GM12892 (cell line): ENCODE results near the gene ESF1.

Experiments used
- POLR2A ChIP-seq: IDR thresholded peaks from 2 replicates; pipeline ENCODE4 v1.6.1; 2011; ENCODE audit warnings: low read depth, low read length, control low read depth
- POLR2AphosphoS5 ChIP-seq: IDR thresholded peaks from 2 replicates; pipeline ENCODE4 v1.6.1; 2011; ENCODE audit warnings: low read depth, low read length, control low read depth
- TAF1 ChIP-seq: IDR thresholded peaks from 2 replicates; pipeline ENCODE4 v1.6.1; 2011; ENCODE audit warnings: low read depth, mild to moderate bottlenecking, control low read depth, low read length, borderline replicate concordance

DNA sequence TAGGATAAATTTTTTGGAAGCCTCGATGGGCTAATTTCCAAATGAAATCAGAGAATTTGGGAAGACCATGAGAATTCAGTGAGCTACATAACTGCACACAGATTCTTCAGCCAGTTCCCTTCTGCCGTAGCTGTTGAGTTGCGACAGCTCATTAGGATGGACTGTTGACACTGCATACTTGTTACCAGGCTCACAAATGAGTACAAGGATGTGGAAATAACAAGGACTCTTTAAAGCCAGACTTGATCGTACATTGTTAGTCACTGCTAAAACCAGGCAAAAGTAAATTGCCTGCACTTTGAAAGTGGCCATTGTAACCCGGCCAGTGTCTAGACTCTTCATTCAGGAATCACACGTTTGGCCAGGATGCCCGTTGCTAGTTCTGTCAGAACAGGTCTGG lies 37.2 kb upstream of the ESF1 start:
- TF ChIP-seq POLR2A, result no peak
- no peak for TF ChIP-seq POLR2AphosphoS5
- no peak for TF ChIP-seq TAF1
